ENCODE measurements around the gene KBTBD3. TPM values are rescaled to one million over a fixed set of nuclear protein-coding genes. Genes with fewer than 3 reads are reported as not detected.

Gene KBTBD3
- total RNA-seq, 2 experiments from 2014 or later: 6.5 to 10.3 TPM

DNA sequence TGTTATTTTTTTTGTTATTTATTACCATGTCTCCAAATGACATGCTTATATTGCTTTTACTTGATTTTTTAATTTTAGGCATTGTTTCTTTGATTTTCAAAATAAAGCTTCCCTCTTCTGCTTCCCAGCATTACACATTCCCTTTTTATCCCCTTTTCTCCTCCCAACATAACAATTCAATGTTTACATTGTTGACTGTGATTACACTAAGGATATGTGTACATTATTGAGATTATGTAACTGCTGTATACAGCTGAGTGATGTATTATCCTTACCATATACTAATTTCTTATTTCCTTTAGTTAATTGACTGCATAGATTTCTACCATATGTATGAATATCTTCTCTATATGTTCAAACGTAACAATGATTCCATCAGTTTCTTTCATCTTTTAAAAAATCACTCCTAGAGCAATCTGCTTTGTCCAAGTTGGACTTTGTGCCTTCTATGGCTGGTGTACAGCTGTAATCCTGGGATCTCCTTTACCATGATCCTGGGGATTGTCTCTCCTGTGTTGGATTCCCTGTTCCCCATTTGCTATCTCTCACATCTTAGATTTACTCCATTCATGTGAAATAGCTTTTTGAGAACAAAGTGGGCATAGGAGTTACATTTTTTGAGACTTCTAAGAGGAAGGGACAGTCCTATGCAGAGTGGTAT lies 21.9 kb upstream of the KBTBD3 start:
- CTCF ChIA-PET (ENCODE audit: unreplicated experiment): no interaction called here
- POLR2A ChIA-PET: interaction anchor here (0.5 to 2.7 kb wide), 3 partner anchors 13 to 1128 kb away, joined by 3 to 14 read pairs (median 3); partner anchors contain the start of genes AASDHPPT and KBTBD3

DNA sequence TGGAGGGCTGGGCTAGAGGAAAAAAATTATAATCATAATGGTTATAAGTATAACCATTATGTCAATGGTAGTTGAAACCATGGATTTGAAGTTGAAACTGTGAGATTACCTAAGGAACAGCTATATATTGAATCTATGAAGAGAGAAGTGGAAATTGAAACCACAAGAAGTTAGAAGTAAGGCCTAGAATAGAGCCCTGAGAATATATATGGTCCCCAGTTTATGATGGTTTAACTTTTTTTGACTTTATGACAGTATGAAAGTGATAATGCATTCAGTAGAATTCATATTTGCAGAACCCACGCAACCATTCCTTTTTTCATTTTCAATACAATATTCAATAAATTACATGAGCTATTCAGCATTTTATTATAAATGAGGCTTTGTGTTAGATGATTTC lies 15.3 kb upstream of the KBTBD3 start:
- H3K9me3 ChIP-seq (ENCODE audit: low read length): no peaks in the 10 kb centered on the region
- H3K27ac ChIP-seq (ENCODE audit: low read depth, low read length, poor library complexity, severe bottlenecking): no peak overlapping the region
- peaks cover 24% of the 10 kb centered on the region for H4K20me1 ChIP-seq (ENCODE audit: insufficient read depth, low read length)
- no peak overlapping the region for H3K4me2 ChIP-seq (ENCODE audit: low read length)
- H3K4me3 ChIP-seq (ENCODE audit: low read depth, low read length, poor library complexity, severe bottlenecking): no peak overlapping the region
- no peaks in the 10 kb centered on the region for H3K4me1 ChIP-seq (ENCODE audit: insufficient read depth, low read length, poor library complexity, severe bottlenecking)
- peaks cover 99% of the 10 kb centered on the region for H3K36me3 ChIP-seq (ENCODE audit: insufficient read depth, low read length)
- ChIA-PET CTCF (ENCODE audit: unreplicated experiment) (no interaction called here), POLR2A (interaction anchor here (0.6 to 2.3 kb wide), 4 partner anchors 8 to 1074 kb away, joined by 3 to 14 read pairs (median 6); partner anchors contain the start of genes AASDHPPT and KBTBD3)
- TF ChIP-seq, protein P1, sequence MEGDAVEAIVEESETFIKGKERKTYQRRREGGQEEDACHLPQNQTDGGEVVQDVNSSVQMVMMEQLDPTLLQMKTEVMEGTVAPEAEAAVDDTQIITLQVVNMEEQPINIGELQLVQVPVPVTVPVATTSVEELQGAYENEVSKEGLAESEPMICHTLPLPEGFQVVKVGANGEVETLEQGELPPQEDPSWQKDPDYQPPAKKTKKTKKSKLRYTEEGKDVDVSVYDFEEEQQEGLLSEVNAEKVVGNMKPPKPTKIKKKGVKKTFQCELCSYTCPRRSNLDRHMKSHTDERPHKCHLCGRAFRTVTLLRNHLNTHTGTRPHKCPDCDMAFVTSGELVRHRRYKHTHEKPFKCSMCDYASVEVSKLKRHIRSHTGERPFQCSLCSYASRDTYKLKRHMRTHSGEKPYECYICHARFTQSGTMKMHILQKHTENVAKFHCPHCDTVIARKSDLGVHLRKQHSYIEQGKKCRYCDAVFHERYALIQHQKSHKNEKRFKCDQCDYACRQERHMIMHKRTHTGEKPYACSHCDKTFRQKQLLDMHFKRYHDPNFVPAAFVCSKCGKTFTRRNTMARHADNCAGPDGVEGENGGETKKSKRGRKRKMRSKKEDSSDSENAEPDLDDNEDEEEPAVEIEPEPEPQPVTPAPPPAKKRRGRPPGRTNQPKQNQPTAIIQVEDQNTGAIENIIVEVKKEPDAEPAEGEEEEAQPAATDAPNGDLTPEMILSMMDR (conservative IDR thresholded peaks at IDR 0.05; ENCODE audit: low read length): no peak
- no peak for TF ChIP-seq EZH2phosphoT487 (IDR thresholded peaks at IDR 0.05; ENCODE audit: borderline replicate concordance, low read depth, low read length)
- H2AFZ ChIP-seq (ENCODE audit: low read length): no peak overlapping the region
- H3K9me2 ChIP-seq (ENCODE audit: insufficient read depth, low read length): no peaks in the 10 kb centered on the region
- no peak for DNase-seq (ENCODE audit: low spot score)
- H3K79me2 ChIP-seq (ENCODE audit: insufficient read depth, low read depth, low read length): peaks cover 41% of the 10 kb centered on the region
- intact Hi-C loops (cut with micrococcal nuclease; ENCODE audit: unreplicated experiment): no loop called here
- BruUV-seq (replicated peaks): no TSS peak

More for the DNA sequence above, 21.9 kb upstream of the KBTBD3 start:
- H3K9me3 ChIP-seq (ENCODE audit: low read length): no peaks in the 10 kb centered on the region
- TF ChIP-seq EZH2phosphoT487 (IDR thresholded peaks at IDR 0.05; ENCODE audit: borderline replicate concordance, low read depth, low read length): no peak
- TF ChIP-seq, protein P1 (conservative IDR thresholded peaks at IDR 0.05; ENCODE audit: low read length): no peak
- no peak overlapping the region for H3K27ac ChIP-seq (ENCODE audit: low read depth, low read length, poor library complexity, severe bottlenecking)
- H4K20me1 ChIP-seq (ENCODE audit: insufficient read depth, low read length): peaks cover 3% of the 10 kb centered on the region; the same call in 1 of the 2 replicates
- DNase-seq (ENCODE audit: low spot score): no peak
- BruUV-seq (replicated peaks): no TSS peak
- no peaks in the 10 kb centered on the region for H3K9me2 ChIP-seq (ENCODE audit: insufficient read depth, low read length)
- no peak overlapping the region for H2AFZ ChIP-seq (ENCODE audit: low read length)
- H3K4me1 ChIP-seq (ENCODE audit: insufficient read depth, low read length, poor library complexity, severe bottlenecking): no peaks in the 10 kb centered on the region
- peaks cover 55% of the 10 kb centered on the region for H3K36me3 ChIP-seq (ENCODE audit: insufficient read depth, low read length)
- intact Hi-C loops (cut with micrococcal nuclease; ENCODE audit: unreplicated experiment): no loop called here
- H3K4me3 ChIP-seq (ENCODE audit: low read depth, low read length, poor library complexity, severe bottlenecking): no peak overlapping the region
- H3K4me2 ChIP-seq (ENCODE audit: low read length): no peak overlapping the region
- H3K79me2 ChIP-seq (ENCODE audit: insufficient read depth, low read depth, low read length): no peaks in the 10 kb centered on the region

DNA sequence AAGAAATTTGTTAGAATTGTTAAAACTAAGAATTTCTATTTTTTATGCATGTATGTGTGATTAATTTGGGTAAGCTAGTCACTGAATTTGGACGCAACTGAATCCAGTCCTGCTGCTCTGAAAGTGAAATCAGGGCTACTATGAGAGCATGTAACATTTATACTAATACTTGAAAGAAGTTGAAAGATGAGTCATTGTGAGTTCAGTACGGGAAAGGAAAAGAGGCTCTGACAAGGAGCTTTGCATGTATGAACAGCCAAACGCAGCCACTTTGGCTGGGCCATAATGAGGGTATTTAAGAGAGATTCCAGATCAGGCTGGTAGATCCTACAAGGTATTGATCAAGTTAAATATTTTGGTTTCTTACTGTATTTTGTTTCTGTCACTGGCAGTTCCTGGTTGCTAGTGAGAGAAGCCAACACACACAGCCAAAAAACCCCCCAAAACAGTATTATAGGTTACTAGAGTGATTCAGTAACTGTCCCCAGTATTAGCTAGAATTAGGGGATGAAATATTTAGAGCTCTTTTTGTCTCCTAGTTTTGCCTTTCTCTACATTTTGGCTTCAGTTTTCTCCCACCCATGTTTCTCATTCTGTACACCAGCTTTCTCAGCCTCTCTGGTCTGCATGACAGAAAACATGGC lies 14.5 kb upstream of the KBTBD3 start:
- Histone ChIP-seq H3K9me2 (ENCODE audit: insufficient read depth, low read length) (no peaks in the 10 kb centered on the region), H4K20me1 (ENCODE audit: insufficient read depth, low read length) (peaks cover 27% of the 10 kb centered on the region), H3K9me3 (ENCODE audit: low read length) (no peaks in the 10 kb centered on the region), H3K27ac (ENCODE audit: low read depth, low read length, poor library complexity, severe bottlenecking) (no peak overlapping the region), H3K4me2 (ENCODE audit: low read length) (no peak overlapping the region), H2AFZ (ENCODE audit: low read length) (no peak overlapping the region), H3K79me2 (ENCODE audit: insufficient read depth, low read depth, low read length) (peaks cover 50% of the 10 kb centered on the region), H3K4me1 (ENCODE audit: insufficient read depth, low read length, poor library complexity, severe bottlenecking) (no peaks in the 10 kb centered on the region), H3K36me3 (ENCODE audit: insufficient read depth, low read length) (peaks cover 99% of the 10 kb centered on the region), H3K4me3 (ENCODE audit: low read depth, low read length, poor library complexity, severe bottlenecking) (no peak overlapping the region)
- no peak for DNase-seq (ENCODE audit: low spot score)
- intact Hi-C loops (cut with micrococcal nuclease; ENCODE audit: unreplicated experiment): no loop called here
- TF ChIP-seq, protein P1 (conservative IDR thresholded peaks at IDR 0.05; ENCODE audit: low read length): no peak
- no peak for TF ChIP-seq EZH2phosphoT487 (IDR thresholded peaks at IDR 0.05; ENCODE audit: borderline replicate concordance, low read depth, low read length)
- BruUV-seq (replicated peaks): no TSS peak
- POLR2A ChIA-PET: interaction anchor here (0.7 to 2.3 kb wide), 3 partner anchors 9 to 416 kb away, joined by 3 to 14 read pairs (median 8); partner anchors contain the start of genes AASDHPPT and KBTBD3
- CTCF ChIA-PET (ENCODE audit: unreplicated experiment): no interaction called here

All from OCI-LY7 (cell line).